GM18526 (cell line): ENCODE data around the gene SLC22A16.

Experiments
- POLR2A ChIP-seq: IDR thresholded peaks from 3 replicates; pipeline ENCODE4 v1.6.1; 2011; ENCODE audit not compliant: insufficient read length; ENCODE audit errors: extremely low read depth

SLC22A16 gene

GRCh38 chr6:110491644-110492317 lies 15.4 kb upstream of the SLC22A16 start:
- TF ChIP-seq POLR2A, result no peak

- no peak for TF ChIP-seq POLR2A
Observed at GRCh38 chr6:110491299-110491643, 14.9 kb upstream of the SLC22A16 start.

GRCh38 chr6:110490110-110490509 lies 13.7 kb upstream of the SLC22A16 start:
- no peak for TF ChIP-seq POLR2A

- no peak for TF ChIP-seq POLR2A
Observed at GRCh38 chr6:110488606-110489190, 12.3 kb upstream of the SLC22A16 start.

- no peak for TF ChIP-seq POLR2A
Observed at GRCh38 chr6:110486756-110487155, 10.3 kb upstream of the SLC22A16 start.

- TF ChIP-seq POLR2A, result no peak
Observed at GRCh38 chr6:110485491-110485890, 9.1 kb upstream of the SLC22A16 start.

GRCh38 chr6:110484321-110484720 lies 7.9 kb upstream of the SLC22A16 start:
- TF ChIP-seq POLR2A, result no peak

GRCh38 chr6:110482774-110483400 lies 6.5 kb upstream of the SLC22A16 start:
- TF ChIP-seq POLR2A, result no peak

GRCh38 chr6:110481081-110481480 lies 4.7 kb upstream of the SLC22A16 start:
- TF ChIP-seq POLR2A, result no peak

- TF ChIP-seq POLR2A, result no peak
Observed at GRCh38 chr6:110475066-110475653, 1.3 kb downstream of the SLC22A16 start.

GRCh38 chr6:110474500-110474899 lies 1.9 kb downstream of the SLC22A16 start:
- TF ChIP-seq POLR2A, result no peak

GRCh38 chr6:110472739-110473138 lies 3.7 kb downstream of the SLC22A16 start:
- no peak for TF ChIP-seq POLR2A

GRCh38 chr6:110471726-110472365 lies 4.6 kb downstream of the SLC22A16 start:
- no peak for TF ChIP-seq POLR2A

- TF ChIP-seq POLR2A, result no peak
Observed at GRCh38 chr6:110468731-110469130, 7.7 kb downstream of the SLC22A16 start.

GRCh38 chr6:110467566-110468140 lies 8.8 kb downstream of the SLC22A16 start:
- no peak for TF ChIP-seq POLR2A
